ENCODE results near the gene KCNIP2.

DNA sequence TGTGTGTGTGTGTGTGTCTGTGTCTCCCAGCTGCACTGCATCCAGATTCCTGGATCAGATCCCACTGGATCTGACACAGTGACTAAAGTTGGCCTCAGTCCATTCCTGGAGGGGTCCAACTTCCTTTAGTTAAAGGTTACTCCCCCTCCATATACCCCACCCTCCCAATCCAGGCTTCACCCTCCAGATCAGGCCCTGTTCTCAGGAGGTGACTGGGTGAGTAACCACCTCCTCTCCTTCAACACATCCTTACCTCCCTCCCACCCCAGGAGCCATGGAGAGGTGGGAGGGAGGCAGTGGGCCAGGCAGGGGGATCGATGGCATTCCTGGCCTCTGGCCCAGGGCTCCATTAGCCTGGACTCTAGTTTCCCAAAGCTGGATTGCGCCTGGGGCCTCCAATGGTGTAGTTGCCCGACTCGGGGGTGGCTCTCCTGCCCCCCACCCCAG, 11.3 kb downstream of the KCNIP2 start:
- TF ChIP-seq, protein P1, sequence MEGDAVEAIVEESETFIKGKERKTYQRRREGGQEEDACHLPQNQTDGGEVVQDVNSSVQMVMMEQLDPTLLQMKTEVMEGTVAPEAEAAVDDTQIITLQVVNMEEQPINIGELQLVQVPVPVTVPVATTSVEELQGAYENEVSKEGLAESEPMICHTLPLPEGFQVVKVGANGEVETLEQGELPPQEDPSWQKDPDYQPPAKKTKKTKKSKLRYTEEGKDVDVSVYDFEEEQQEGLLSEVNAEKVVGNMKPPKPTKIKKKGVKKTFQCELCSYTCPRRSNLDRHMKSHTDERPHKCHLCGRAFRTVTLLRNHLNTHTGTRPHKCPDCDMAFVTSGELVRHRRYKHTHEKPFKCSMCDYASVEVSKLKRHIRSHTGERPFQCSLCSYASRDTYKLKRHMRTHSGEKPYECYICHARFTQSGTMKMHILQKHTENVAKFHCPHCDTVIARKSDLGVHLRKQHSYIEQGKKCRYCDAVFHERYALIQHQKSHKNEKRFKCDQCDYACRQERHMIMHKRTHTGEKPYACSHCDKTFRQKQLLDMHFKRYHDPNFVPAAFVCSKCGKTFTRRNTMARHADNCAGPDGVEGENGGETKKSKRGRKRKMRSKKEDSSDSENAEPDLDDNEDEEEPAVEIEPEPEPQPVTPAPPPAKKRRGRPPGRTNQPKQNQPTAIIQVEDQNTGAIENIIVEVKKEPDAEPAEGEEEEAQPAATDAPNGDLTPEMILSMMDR (IDR thresholded peaks at IDR 0.05): no peak
- no peak for TF ChIP-seq ZFX (IDR thresholded peaks at IDR 0.05; ENCODE audit: borderline replicate concordance)

Measured in 22Rv1 (cell line).